GM19025 (cell line): ENCODE data around the gene CEP72.
"Not testable (repeated sequence)": the region's sequence is repeated elsewhere in the genome, so short reads cannot be mapped to it uniquely, and the experiment has no call there.

Experiments
- ATAC-seq: cut with Tn5 transposase; IDR thresholded peaks from one replicate; pipeline ENCODE4 v1.9.1; 2021; ENCODE audit warnings: mild to moderate bottlenecking, low read depth, moderate library complexity; ENCODE audit not compliant: unreplicated experiment

The CEP72 gene

DNA sequence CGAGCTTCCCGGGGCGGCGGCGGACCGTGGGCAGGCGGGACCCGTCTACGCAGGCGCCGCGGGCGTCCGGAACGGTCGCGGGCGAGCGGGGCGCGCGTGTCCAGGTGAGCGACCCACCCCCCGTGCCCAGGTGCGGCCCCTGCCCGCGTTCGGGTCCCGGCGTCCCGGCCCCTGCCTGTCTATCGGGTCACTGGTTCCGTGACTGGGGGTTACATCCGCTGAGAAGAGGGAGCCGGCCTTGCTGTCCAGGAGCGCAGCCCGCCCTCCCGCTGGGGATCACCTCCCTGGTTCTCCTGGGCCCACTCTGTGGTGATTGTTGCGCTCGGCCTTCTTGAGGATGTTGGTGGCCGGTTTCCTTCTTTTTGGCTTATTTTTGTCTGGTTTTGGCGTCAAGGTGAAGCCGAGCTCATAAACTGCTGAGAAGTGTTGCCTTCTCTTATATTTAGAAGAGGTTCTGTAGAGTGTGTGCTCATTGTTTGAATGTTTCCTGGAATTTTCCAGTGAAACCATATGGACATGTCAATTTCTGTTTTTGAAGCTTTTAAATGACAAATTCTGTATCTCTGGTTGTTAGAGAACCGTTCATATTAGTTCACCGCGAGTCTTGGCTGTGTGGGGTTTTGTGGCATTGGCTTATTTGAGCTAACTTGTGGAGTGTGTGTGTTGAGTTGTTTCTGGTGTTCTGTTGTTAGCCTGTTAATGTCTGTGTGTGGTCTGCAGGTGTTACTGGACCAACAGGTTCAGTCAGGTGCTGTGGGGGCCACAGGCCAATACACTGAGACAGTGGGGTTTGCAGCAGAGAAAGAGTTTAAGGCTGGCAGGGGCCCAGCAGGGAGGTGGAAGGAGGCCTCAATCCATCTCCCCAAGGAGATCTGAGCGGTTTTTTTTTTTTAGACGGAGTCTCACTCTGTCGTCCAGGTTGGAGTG is 621 bp downstream of the CEP72 start:
- ATAC-seq: peak; percentile 34

DNA sequence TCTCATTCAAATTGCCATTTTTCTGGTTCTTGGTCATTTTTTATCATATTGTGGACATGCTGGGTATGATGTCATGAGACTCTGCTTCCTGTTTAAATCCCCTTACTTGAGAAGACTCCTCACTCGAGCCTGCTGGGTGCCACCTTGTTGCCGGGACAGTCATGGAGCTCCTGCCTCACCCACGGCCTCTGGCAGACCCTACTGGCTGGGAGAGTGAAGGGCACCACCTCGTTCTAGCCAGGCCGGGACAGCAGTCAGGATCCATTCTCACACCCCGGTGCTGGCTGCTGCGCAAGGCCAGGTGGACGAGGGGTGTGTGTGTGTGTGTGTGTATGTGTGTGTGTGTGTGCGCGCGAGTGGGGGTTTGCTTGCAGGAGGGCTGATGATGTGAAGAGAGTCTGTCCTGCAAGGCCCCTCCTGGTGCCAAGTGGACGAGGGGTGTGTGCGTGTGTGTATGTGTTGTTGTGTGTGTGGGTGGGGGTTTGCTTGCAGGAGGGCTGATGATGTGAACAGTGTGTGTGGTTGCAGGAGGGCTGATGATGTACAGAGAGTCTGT is 4.4 kb downstream of the CEP72 start:
- no peak for ATAC-seq

DNA sequence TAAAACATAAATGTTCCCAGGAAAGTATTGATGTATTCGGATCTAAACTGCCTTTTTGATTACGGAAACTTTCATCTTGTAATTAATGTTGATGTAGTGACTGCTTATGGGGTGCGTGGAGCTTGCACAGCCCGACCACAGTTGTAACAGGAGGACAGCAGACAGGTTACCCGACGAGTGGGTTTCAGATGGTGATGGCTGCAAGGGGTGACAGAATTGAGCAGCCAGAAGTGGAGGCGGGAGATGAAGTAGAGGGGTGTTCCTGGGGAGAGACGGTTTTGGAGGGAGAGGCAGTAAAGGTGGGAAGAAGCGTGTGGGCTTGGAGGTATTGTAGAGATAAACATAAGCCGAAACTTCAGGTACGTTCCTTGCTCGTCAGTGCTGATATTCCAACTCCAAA is 5.8 kb downstream of the CEP72 start:
- ATAC-seq: no peak

DNA sequence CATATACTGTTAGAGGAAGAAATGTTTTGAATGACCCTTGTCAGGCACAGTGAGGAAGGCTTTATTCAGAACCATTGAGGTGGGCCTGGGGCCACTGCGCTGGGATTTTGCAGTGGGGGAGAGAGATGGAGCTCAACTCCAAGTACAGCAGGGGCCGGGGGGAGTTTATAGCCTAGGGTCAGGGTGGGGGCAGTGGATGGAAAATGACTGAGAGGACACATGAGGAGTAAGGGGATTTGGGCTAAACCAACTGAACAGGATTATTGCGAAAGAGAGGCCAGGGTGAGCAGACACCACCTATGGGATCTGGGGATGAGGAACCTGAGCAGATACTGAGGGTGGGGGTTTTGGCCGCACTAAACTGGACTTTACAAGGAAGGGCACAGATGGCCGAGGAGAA is 6.3 kb downstream of the CEP72 start:
- ATAC-seq: no peak

DNA sequence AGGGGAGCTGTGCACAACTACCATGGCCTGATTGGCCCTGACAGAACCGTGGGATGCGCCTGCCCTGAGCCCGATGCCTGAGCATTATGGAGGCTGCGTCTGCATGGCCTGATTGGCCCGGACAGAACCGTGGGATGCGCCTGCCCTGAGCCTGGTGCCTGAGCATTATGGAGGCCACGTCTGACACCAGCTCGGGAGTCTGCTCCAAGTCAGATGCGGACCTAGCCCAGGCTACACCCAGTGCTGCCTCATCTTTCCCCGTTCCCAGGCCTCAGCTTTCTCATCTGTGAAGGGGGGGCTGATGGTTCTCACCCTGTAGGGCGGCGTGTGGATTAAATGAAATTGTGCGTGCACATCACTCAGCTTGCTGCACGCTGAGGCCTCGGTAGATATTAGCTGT is 7.3 kb downstream of the CEP72 start:
- no peak for ATAC-seq

DNA sequence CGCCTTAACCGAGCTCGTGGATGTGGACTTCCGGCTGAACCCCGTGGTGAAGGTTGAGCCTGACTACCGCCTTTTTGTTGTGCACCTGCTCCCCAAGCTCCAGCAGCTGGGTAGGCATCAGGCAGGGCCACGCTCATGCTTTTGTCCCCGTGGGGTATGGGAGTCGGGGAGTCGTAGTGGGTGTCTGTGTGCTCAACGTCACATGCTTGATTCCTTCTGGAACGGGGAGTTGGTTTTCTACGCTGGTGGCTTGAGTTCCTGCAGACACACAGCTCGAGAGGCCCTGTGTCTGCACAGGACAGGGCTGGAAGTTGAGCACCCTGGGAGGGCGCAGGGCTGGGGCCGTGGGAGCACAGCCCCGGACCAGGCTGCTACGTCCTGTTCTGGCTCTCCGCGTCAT is 8.0 kb downstream of the CEP72 start:
- no peak for ATAC-seq

DNA sequence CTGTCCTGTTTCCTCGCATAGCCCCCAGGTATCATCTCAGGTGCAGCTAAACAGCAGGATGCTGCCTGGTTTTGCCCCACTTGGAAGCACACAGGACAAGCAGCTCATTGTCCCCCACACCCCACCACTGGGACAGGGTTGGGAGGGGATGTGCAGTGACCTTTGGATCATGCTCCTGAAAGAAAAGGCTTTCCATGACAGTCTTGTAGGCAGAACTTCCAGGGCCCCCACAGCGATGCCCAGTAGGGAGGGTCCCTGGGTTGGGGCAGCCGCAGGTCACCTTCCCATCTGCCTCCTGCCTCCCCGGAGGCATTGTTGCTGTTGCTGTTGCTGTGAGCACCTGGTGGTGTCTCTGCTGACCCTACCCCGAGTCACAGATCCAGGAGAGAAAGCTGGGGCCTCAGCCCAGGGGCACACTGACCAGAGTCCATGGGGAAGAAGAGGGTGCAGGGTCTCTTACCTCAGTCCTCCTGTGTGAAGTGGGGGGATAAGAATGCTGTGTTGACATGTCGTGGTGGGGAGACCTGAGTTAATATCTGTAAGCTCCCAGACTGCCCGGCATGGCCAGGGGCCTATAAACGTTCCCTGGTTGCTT is 8.5 kb downstream of the CEP72 start:
- ATAC-seq: no peak

DNA sequence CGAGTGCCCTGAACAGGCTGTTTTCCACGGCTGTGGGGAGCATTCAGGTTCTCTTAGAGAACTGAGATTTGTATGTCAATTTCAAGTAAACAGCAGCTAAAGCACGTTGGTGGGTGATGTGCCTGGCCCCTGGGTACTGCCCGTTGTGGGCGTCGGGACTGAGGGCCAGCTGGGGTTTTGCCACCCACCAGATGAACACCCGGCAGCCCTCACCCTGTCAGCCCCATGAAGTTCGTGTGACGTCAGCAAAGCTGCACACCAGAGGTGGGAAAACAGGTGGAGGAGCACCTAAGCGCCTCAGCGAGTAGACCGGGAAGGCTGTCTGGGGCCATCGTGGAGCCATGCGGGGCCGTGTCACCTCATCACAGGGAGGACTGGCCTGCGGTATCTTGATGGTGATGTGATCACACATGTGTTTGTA is 9.2 kb downstream of the CEP72 start:
- ATAC-seq: no peak

DNA sequence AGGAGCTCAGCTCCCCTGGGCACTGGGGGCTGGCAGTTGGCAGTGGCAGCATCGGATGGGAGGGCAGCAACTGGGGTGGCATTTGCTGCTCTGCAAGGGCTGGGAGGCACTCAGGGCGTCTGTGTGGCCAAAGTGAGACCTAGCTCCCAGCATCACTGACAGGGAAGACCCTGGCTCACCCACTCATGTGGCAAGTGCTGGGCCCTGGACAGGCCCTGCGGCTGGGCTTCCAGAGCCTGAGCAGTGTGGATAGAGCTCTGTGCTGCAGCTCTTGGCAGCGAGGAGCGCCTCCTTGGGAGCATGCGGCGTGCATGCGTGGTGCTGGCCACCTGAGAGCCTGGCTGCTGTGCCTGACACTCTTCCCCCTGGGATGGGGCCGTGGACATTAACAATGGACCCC is 10.2 kb downstream of the CEP72 start:
- ATAC-seq: no peak

DNA sequence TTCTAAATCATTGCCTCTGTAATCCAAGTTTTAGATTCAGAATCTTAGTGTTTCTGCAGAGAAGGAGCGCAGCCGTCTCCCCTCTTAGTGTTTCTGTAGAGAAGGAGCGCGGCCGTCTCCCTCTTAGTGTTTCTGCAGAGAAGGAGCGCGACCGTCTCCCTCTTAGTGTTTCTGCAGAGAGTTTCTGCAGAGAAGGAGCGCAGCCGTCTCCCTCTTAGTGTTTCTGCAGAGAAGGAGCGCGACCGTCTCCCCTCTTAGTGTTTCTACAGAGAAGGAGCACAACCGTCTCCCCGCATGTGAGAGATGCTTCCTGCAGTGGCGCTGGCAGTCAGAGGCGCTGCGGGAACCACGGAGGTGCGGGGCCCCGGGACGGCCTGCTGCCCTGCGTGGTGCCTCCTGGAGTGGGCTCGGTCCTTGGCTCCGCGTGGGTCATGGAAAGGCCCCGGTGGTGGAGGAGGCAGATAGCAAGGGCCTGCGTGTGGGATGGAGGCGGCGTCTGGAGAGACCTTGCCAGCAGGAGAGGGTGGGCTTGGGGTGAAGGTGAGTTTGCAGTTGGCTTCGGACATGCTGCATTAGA is 10.9 kb downstream of the CEP72 start:
- ATAC-seq: no peak

DNA sequence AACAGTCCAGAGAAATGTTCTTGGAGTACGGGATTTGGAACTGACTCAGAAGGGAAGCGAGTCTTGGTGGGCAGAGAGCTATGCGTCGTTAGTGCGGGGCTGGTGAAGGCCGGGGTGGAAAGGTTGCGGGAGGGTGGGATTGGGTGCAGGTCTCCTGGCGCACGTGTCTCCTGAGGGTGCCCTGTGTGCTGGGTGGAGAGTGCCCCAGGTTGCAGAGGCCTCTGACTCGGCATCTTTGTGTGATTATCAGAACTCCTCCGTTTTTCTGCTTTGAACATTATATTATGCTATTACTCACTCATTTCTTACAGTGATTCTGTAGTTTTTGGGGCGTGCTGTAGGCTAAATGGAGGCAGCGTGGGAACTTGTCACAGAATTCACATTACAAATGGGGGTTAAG is 11.4 kb downstream of the CEP72 start:
- no peak for ATAC-seq

DNA sequence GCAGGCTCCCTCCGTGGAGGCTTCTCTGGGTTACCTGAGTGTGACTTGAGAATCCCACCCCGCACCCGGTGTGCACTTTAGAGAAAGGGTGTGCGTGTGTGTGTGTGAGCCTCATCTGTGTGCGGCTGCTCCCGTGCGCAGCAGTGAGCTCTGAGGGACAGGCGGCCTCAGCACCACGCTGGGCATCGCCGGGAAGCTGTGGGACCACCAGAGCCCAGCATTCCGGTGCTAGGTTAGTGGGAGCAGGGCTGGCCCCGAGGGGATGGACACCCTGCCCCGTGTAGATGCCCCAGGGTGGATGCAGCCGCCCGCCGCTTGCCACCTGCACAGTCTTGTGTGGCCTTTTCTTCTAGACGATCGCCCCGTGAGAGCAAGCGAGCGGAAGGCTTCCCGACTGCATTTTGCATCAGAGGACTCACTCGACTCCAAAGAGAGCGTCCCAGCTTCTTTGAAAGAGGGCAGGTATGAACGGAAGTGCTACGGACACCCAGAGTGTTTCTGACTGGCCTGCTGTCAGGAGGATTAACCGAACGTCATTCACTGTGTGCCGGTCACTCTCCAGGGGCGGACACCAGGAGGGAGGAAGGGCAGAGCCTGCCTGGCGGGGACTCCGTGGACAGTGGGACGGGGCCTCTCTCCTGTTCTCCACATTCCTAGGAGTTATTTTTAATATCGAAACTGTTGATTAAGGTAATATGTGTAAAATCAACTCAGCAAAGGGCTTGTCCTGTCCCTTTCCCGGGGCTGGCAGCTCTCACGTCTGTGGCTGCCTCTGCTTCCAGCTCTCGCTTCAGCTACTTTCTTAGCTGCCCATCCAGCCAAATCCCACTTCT is 12.2 kb downstream of the CEP72 start:
- no peak for ATAC-seq

DNA sequence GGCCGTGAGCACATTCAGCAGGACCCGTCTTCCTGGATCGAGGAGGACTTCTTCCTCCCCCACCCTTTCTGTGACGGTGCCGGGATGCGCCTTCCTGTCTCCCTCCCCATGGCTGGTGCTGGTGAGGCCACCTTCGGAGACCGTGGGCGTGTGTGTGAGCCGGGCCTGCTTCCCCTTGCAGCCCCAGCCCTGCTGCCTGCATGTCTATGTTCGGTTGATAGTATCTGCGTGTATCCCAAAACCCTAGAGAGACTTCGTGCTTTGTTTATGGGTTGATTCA is 12.8 kb downstream of the CEP72 start:
- ATAC-seq: no peak

DNA sequence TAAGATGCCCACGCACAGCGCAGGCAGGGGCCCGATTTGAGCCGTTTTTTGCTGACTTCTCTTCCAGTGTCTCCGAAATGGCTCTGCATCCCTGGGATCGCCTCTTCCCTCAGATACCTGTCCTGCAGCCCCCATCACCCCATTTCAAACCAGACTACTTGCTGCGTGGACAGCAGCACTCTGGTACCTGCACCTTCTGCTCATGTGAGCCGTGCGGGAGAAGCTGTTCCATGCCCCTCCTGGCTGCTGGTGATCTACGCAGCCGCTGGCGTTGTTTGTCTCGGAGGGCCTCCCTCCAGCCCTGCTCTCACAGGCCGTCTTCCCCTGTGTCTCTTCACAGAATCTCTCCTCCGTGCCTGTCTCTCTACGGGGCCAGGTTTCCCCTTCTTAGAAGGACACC is 13.4 kb downstream of the CEP72 start:
- ATAC-seq: no peak

DNA sequence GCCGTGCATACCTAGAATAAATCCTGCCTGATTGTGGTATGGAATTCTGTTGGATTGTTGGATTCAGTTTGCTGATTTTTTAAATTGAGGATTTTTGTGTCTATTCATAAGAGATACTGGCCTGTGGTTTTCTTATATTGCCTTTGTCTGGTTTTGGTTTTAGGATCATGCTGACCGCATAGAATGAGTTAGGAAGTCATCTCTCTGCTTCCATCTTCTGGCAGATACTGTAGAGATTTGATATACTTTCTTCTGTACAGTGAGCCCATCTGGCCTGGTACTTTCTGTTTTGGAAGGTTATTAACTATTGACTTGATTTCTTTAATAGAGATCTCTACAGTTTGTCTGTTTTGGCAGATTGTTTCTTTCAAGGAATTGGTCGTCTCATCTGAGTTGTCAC is 14.7 kb downstream of the CEP72 start:
- ATAC-seq: no peak

DNA sequence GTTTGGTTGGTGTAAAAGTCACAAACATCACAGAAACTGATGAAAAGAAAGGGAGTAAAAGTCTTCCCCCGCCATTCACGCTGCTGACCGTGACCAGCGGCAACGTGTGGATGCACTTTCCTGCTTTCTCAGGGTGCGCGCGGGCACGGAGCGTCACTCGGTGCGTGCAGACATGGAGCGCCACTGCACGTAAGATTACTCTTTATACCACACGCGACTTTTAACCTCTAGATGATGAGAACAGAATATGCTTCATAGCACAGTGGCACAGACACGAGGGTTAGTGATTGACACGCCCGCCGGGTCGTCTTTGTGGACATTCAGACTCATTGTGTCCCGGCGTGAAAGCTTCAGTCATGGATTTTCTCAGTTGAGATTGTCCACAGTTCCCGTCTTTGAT is 15.7 kb downstream of the CEP72 start:
- ATAC-seq: no peak

DNA sequence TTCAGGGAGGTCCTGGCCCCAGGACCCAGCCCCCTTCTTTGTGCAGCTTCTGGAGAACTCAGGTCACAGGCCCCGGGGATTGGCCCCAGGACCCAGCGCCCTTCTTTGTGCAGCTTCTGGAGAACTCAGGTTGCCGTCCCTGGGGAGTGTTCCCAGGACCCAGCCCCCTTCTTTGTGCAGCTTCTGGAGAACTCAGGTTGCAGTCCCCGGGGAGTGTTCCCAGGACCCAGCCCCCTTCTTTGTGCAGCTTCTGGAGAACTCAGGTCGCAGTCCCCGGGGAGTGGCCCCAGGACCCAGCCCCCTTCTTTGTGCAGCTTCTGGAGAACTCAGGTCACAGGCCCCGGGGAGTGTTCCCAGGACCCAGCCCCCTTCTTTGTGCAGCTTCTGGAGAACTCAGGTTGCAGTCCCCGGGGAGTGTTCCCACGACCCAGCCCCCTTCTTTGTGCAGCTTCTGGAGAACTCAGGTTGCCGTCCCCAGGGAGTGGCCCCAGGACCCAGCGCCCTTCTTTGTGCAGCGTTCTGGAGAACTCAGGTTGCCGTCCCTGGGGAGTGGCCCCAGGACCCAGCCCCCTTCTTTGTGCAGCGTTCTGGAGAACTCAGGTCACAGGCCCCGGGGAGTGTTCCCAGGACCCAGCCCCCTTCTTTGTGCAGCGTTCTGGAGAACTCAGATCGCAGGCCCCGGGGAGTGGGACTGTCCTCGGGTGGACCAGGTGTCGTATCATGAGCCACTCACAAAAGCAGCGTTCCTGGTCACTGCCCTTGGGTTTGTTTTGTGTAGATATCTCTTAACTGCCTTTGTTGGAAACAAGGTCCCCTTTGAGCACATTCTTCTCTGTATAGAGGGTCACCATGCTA is 16.4 kb downstream of the CEP72 start:
- not testable (repeated sequence) for ATAC-seq

DNA sequence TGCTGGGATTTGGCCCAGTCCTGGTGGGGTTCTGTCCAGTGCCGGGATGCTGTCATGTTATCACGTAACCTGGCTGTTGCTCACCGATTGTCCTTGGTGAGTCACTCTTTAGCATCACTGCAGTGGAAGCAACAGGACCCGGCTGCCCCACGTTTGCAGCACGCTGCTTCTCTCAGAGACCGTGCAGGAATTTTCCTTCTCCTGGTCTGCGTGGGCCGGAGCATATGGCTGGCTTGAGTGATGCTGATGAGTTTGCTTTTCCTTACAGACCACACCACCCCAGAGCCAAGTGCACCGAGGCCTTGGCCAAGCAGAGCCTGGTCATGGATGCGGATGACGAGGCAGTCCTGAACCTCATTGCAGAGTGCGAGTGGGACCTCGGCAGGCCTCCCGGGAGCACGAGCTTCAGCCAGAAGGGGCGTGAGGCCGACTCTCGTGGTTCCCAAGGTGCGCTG is 21.4 kb downstream of the CEP72 start:
- ATAC-seq: no peak

DNA sequence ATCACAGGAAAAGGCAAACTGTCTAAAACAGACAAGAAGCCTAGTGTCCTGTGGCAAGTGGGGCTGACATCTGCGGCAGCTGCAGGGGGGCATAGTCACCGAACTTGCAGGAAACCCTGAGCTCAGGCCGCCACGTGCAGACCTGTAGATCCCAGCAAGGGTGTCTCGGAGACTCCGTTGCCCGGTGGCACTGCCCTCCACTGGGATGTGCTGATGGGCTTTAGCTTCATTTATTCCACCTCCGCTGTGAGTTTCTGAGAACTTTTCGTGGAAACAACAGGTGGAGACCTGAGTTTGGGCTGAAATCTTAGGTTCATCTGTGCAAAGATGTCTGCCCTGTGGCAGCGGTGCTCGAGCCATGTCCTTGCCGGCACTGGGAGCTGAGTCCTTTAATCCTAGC is 22.1 kb downstream of the CEP72 start:
- ATAC-seq: no peak
